Measurements from ENCODE around the gene TTC38. TPM values are rescaled to one million over a fixed set of nuclear protein-coding genes. Genes with fewer than 3 reads are reported as not detected.

The TTC38 gene
- total RNA-seq, 2 experiments from 2014 or later = 6.6 to 7.9 TPM

- H3K27me3 Mint-ChIP-seq = no peaks in the 10 kb centered on the region
- H3K36me3 Mint-ChIP-seq = peaks cover 23% of the 10 kb centered on the region
- no peaks in the 10 kb centered on the region for H3K9me3 Mint-ChIP-seq
- H3K27ac Mint-ChIP-seq = no peak overlapping the region
- DNase-seq = no peak
- no peak overlapping the region for H3K4me3 Mint-ChIP-seq
- H3K4me1 Mint-ChIP-seq = no peaks in the 10 kb centered on the region
Measured at GRCh38 chr22:46317646-46318045, 49.8 kb downstream of the TTC38 start.

- no peaks in the 10 kb centered on the region for H3K4me1 Mint-ChIP-seq
- DNase-seq = no peak
- H3K4me3 Mint-ChIP-seq = no peak overlapping the region
- no peaks in the 10 kb centered on the region for H3K9me3 Mint-ChIP-seq
- no peaks in the 10 kb centered on the region for H3K27me3 Mint-ChIP-seq
- no peak overlapping the region for H3K27ac Mint-ChIP-seq
- peaks cover 23% of the 10 kb centered on the region for H3K36me3 Mint-ChIP-seq
Measured at GRCh38 chr22:46318576-46318975, 50.8 kb downstream of the TTC38 start.

- Mint-ChIP-seq H3K4me1 (no peaks in the 10 kb centered on the region), H3K4me3 (no peak overlapping the region), H3K27me3 (no peaks in the 10 kb centered on the region), H3K9me3 (no peaks in the 10 kb centered on the region), H3K27ac (no peak overlapping the region), H3K36me3 (peaks cover 26% of the 10 kb centered on the region)
- DNase-seq = no peak
Measured at GRCh38 chr22:46319319-46319718, 51.5 kb downstream of the TTC38 start.

- DNase-seq = no peak
- Mint-ChIP-seq H3K4me3 (no peak overlapping the region), H3K27me3 (no peaks in the 10 kb centered on the region), H3K4me1 (no peaks in the 10 kb centered on the region), H3K36me3 (peaks cover 27% of the 10 kb centered on the region), H3K27ac (no peak overlapping the region), H3K9me3 (no peaks in the 10 kb centered on the region)
Measured at GRCh38 chr22:46320166-46320710, 52.4 kb downstream of the TTC38 start.

- H3K27me3 Mint-ChIP-seq = no peaks in the 10 kb centered on the region
- H3K4me3 Mint-ChIP-seq = no peak overlapping the region
- H3K4me1 Mint-ChIP-seq = no peaks in the 10 kb centered on the region
- H3K27ac Mint-ChIP-seq = no peak overlapping the region
- no peak for DNase-seq
- no peaks in the 10 kb centered on the region for H3K9me3 Mint-ChIP-seq
- H3K36me3 Mint-ChIP-seq = peaks cover 31% of the 10 kb centered on the region
Measured at GRCh38 chr22:46320716-46321386, 53.0 kb downstream of the TTC38 start.

DNA sequence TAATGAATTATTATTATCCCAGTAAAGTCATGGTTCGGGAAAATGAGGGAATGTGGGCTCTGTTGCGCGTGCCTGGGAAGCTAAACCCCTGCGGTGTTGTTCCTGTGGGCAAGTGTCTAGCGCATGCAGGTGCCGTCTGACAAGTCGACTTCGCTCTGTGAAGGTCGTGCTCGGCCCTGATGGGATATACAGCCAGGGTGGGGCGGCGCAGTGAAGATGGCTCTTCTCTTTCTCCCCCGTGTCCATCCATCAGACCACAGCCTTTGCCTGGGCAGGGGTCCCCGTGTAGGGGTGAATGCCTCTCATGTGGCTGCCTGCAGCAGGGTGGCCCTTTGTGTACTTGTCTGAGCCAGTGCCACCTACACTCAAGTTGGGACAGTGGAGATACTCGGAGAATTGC is 54.9 kb downstream of the TTC38 start:
- Mint-ChIP-seq H3K36me3 (peaks cover 28% of the 10 kb centered on the region), H3K27ac (no peak overlapping the region), H3K4me3 (no peak overlapping the region)

DNA sequence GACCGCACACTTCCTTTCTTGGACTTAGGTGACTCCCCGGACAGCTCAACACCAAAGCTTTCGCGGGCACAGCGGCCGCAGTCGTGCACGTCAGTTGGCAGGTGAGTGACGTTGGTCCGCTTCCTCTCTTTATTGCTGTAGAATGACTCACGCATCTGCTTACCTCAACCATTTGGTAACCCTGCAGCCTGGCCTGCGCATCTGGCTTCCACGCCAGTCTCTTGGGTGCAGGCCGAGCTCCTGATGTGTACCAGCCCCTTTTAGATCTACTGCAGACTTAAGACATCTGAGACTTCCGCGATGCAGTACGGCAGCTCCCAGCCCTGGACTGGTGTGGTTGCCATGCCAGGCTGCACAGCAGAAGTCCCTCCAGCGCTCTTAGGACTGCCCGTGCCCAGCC is 55.4 kb downstream of the TTC38 start:
- no peaks in the 10 kb centered on the region for H3K9me3 Mint-ChIP-seq
- no peak overlapping the region for H3K4me3 Mint-ChIP-seq
- H3K27ac Mint-ChIP-seq = no peak overlapping the region
- no peak for DNase-seq
- H3K4me1 Mint-ChIP-seq = no peaks in the 10 kb centered on the region
- H3K36me3 Mint-ChIP-seq = peaks cover 24% of the 10 kb centered on the region
- H3K27me3 Mint-ChIP-seq = no peaks in the 10 kb centered on the region

More for the DNA sequence above, 54.9 kb downstream of the TTC38 start:
- DNase-seq = no peak
- Mint-ChIP-seq H3K27me3 (no peaks in the 10 kb centered on the region), H3K4me1 (no peaks in the 10 kb centered on the region), H3K9me3 (no peaks in the 10 kb centered on the region)

- Mint-ChIP-seq H3K36me3 (peaks cover 15% of the 10 kb centered on the region), H3K9me3 (no peaks in the 10 kb centered on the region), H3K4me1 (no peaks in the 10 kb centered on the region), H3K4me3 (no peak overlapping the region), H3K27me3 (no peaks in the 10 kb centered on the region), H3K27ac (no peak overlapping the region)
- no peak for DNase-seq
Measured at GRCh38 chr22:46326066-46326680, 58.4 kb downstream of the TTC38 start.

- DNase-seq = no peak
- no peaks in the 10 kb centered on the region for H3K4me1 Mint-ChIP-seq
- H3K9me3 Mint-ChIP-seq = no peaks in the 10 kb centered on the region
- peaks cover 15% of the 10 kb centered on the region for H3K36me3 Mint-ChIP-seq
- H3K27me3 Mint-ChIP-seq = no peaks in the 10 kb centered on the region
- no peak overlapping the region for H3K27ac Mint-ChIP-seq
- no peak overlapping the region for H3K4me3 Mint-ChIP-seq
Measured at GRCh38 chr22:46327691-46328465, 60.1 kb downstream of the TTC38 start.

GRCh38 chr22:46328797-46329196 is 61.0 kb downstream of the TTC38 start:
- Mint-ChIP-seq H3K36me3 (peaks cover 18% of the 10 kb centered on the region), H3K27ac (no peak overlapping the region), H3K27me3 (no peaks in the 10 kb centered on the region), H3K4me1 (no peaks in the 10 kb centered on the region), H3K9me3 (no peaks in the 10 kb centered on the region), H3K4me3 (no peak overlapping the region)
- DNase-seq = no peak

GRCh38 chr22:46329616-46330015 is 61.8 kb downstream of the TTC38 start:
- Mint-ChIP-seq H3K27me3 (no peaks in the 10 kb centered on the region), H3K27ac (no peak overlapping the region)

GRCh38 chr22:46330426-46330825 is 62.6 kb downstream of the TTC38 start:
- H3K27ac Mint-ChIP-seq = no peak overlapping the region
- no peak overlapping the region for H3K4me3 Mint-ChIP-seq
- peaks cover 12% of the 10 kb centered on the region for H3K36me3 Mint-ChIP-seq
- peaks cover 4% of the 10 kb centered on the region for H3K4me1 Mint-ChIP-seq
- no peak for DNase-seq
- H3K9me3 Mint-ChIP-seq = no peaks in the 10 kb centered on the region
- H3K27me3 Mint-ChIP-seq = no peaks in the 10 kb centered on the region

More at GRCh38 chr22:46329616-46330015, 61.8 kb downstream of the TTC38 start:
- Mint-ChIP-seq H3K36me3 (peaks cover 12% of the 10 kb centered on the region), H3K9me3 (no peaks in the 10 kb centered on the region), H3K4me3 (no peak overlapping the region), H3K4me1 (peaks cover 3% of the 10 kb centered on the region)
- no peak for DNase-seq

- DNase-seq = no peak
- Mint-ChIP-seq H3K4me1 (peaks cover 6% of the 10 kb centered on the region), H3K27ac (no peak overlapping the region), H3K9me3 (no peaks in the 10 kb centered on the region), H3K27me3 (no peaks in the 10 kb centered on the region), H3K36me3 (peaks cover 11% of the 10 kb centered on the region), H3K4me3 (no peak overlapping the region)
Measured at GRCh38 chr22:46331496-46331895, 63.7 kb downstream of the TTC38 start.

DNA sequence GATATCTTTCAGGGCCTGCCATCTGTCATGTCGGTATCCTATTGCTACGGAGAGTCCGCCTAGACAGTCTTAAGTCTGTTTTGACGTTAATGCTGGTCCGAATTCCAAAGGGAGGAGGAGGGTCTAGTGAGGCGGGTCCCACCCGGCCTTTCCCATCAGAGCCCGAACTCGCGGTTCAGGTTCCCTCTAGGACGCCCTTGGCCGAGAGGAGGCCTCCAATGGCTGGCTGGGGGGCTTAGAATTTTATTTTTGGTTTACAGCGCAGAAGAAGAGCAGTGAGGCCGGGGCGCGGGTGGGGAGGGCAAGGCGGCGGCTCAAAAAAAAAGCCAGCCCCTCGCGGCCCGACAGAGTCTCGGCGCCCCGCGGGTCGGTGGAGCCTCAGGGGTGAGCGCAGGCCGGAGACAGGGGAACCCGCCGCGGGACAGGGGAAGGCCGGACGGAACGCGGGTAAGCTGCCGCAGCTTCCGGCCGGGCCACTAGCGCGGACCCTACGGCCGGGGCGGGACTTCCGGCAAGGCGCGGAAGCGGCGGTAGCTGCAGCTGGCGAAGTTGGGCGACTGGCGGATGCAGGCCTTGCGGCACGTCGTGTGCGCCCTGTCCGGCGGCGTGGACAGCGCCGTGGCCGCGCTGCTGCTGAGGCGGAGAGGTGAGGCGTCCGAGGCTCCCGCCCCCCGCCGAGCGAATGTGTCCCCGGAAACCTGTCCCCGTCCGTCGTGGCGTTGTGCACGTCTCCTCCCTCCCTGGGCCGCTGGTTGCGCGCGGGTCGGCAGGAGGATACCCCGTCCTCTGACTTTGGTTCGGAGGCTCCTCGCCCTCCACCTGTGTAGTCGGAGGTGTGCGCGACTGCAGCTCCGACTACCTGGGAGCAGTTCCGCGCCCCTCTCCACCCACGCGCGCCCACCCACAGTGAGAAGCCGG is 67.7 kb downstream of the TTC38 start, which contains the start of gene TRMU:
Gene TRMU, plus strand, starts transcription at position 514 of the 918 bp plus-strand sequence. Its CDS starts 51 bp downstream, at position 565.
- peak; percentile 84 for DNase-seq
- Mint-ChIP-seq H3K27me3 (no peaks in the 10 kb centered on the region), H3K4me1 (peaks cover 26% of the 10 kb centered on the region), H3K9me3 (no peaks in the 10 kb centered on the region), H3K36me3 (peaks cover 34% of the 10 kb centered on the region), H3K4me3 (peak within 1 kb of the TSS; percentile 95), H3K27ac (peak within 1 kb of the TSS; percentile 94)

All from activated naive CD8-positive, alpha-beta T cell treated with anti-CD3 and anti-CD28 coated beads for 36 hours (primary cell).